ENCODE results near the gene CACNB4. TPM values are rescaled to one million over a fixed set of nuclear protein-coding genes. Genes with fewer than 3 reads are reported as not detected.

CACNB4 gene
- total RNA-seq, 1 donor from 2014 or later, result 3.4 TPM

DNA sequence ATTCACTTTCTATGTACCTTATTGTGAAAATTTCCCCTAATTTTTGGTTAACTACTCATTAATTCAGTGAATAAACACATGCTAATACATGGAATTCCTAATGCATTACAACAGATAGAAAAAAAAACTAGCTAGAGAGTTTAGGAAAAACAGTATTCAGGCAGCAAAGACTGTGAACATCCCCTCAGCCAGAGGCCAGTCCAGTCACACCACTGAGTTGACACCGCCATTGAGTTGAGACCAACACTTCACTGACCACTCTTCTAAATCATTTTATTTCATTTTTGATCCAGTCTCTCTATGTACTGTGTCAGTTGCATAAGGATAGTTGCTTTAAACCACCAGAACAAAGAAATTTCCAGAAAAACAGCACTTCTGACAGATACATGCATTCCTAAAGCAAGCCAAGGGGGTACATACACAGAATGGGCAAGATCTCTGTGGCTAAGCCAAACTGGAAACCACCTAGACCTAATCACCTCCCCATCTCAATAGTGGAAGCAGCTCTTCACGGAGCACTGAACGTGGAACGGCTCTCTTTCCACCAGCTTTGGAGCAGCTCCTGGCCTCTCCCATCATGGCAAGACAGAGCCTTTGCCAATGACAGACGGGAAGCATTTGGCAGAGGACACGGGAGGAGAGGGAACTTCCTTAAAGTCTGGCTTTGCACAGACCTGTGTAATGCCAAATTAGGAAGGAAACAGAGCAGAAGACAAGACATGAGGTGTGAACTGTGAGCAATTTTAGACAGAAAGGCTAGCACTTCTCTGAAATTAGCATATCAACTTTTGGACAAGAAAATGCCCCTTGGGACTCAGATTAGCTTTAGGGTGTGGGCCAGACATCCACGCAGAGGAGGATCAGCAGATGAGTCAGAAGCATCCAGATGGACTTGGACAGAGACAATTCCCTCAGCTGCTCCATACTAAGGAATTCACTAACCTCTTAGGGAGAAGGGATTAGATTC lies 36.4 kb downstream of the CACNB4 start:
- Mint-ChIP-seq H3K9me3 (ENCODE audit: unreplicated experiment) (peaks cover 2% of the 10 kb centered on the region), H3K36me3 (ENCODE audit: unreplicated experiment) (peaks cover 4% of the 10 kb centered on the region), H3K27ac (ENCODE audit: unreplicated experiment) (peak overlapping the region; percentile 69), H3K4me1 (ENCODE audit: unreplicated experiment) (peaks cover 21% of the 10 kb centered on the region), H3K27me3 (ENCODE audit: unreplicated experiment) (peaks cover 2% of the 10 kb centered on the region), H3K4me3 (ENCODE audit: unreplicated experiment) (no peak overlapping the region)
- no peak for DNase-seq (ENCODE audit: extremely low spot score, unreplicated experiment)
- TF ChIP-seq, protein P1, sequence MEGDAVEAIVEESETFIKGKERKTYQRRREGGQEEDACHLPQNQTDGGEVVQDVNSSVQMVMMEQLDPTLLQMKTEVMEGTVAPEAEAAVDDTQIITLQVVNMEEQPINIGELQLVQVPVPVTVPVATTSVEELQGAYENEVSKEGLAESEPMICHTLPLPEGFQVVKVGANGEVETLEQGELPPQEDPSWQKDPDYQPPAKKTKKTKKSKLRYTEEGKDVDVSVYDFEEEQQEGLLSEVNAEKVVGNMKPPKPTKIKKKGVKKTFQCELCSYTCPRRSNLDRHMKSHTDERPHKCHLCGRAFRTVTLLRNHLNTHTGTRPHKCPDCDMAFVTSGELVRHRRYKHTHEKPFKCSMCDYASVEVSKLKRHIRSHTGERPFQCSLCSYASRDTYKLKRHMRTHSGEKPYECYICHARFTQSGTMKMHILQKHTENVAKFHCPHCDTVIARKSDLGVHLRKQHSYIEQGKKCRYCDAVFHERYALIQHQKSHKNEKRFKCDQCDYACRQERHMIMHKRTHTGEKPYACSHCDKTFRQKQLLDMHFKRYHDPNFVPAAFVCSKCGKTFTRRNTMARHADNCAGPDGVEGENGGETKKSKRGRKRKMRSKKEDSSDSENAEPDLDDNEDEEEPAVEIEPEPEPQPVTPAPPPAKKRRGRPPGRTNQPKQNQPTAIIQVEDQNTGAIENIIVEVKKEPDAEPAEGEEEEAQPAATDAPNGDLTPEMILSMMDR (IDR thresholded peaks at IDR 0.05), result no peak

DNA sequence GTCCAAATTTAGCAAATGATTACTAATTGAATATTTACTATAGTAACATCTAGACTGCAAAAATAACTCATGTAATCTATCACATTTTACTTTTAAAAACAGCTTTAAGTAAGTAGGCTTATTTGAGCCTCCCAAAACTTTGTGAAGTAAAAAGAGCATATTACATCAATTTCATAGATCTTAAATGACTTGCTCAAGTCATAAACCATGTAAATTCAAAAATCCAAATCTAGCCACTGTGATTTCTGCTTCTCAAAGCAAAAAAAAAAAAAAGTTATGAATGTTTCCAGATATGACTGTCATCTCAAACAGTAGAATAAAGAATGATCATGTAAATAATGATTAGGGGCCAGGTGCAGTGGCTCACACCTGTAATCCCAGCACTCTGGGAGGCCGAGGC lies 37.5 kb downstream of the CACNB4 start:
- peaks cover 2% of the 10 kb centered on the region for H3K27me3 Mint-ChIP-seq (ENCODE audit: unreplicated experiment)
- H3K36me3 Mint-ChIP-seq (ENCODE audit: unreplicated experiment), result peaks cover 4% of the 10 kb centered on the region
- no peak overlapping the region for H3K4me3 Mint-ChIP-seq (ENCODE audit: unreplicated experiment)
- H3K27ac Mint-ChIP-seq (ENCODE audit: unreplicated experiment), result no peak overlapping the region
- no peak for DNase-seq (ENCODE audit: extremely low spot score, unreplicated experiment)
- TF ChIP-seq, protein P1 (IDR thresholded peaks at IDR 0.05), result no peak
- peaks cover 30% of the 10 kb centered on the region for H3K4me1 Mint-ChIP-seq (ENCODE audit: unreplicated experiment)
- peaks cover 2% of the 10 kb centered on the region for H3K9me3 Mint-ChIP-seq (ENCODE audit: unreplicated experiment)

GRCh38 chr2:152058655-152059054 lies 40.2 kb downstream of the CACNB4 start:
- DNase-seq (ENCODE audit: extremely low spot score, unreplicated experiment), result no peak
- Mint-ChIP-seq H3K27ac (ENCODE audit: unreplicated experiment) (no peak overlapping the region), H3K27me3 (ENCODE audit: unreplicated experiment) (no peaks in the 10 kb centered on the region), H3K4me1 (ENCODE audit: unreplicated experiment) (peaks cover 41% of the 10 kb centered on the region), H3K4me3 (ENCODE audit: unreplicated experiment) (no peak overlapping the region), H3K9me3 (ENCODE audit: unreplicated experiment) (peaks cover 2% of the 10 kb centered on the region), H3K36me3 (ENCODE audit: unreplicated experiment) (peaks cover 4% of the 10 kb centered on the region)
- TF ChIP-seq, protein P1 (IDR thresholded peaks at IDR 0.05), result no peak

GRCh38 chr2:152056418-152056817 lies 42.4 kb downstream of the CACNB4 start:
- Mint-ChIP-seq H3K4me1 (ENCODE audit: unreplicated experiment) (peaks cover 26% of the 10 kb centered on the region), H3K9me3 (ENCODE audit: unreplicated experiment) (peaks cover 2% of the 10 kb centered on the region), H3K4me3 (ENCODE audit: unreplicated experiment) (no peak overlapping the region), H3K27ac (ENCODE audit: unreplicated experiment) (peak overlapping the region; percentile 46), H3K27me3 (ENCODE audit: unreplicated experiment) (no peaks in the 10 kb centered on the region), H3K36me3 (ENCODE audit: unreplicated experiment) (peaks cover 4% of the 10 kb centered on the region)
- TF ChIP-seq, protein P1 (IDR thresholded peaks at IDR 0.05), result no peak
- no peak for DNase-seq (ENCODE audit: extremely low spot score, unreplicated experiment)

DNA sequence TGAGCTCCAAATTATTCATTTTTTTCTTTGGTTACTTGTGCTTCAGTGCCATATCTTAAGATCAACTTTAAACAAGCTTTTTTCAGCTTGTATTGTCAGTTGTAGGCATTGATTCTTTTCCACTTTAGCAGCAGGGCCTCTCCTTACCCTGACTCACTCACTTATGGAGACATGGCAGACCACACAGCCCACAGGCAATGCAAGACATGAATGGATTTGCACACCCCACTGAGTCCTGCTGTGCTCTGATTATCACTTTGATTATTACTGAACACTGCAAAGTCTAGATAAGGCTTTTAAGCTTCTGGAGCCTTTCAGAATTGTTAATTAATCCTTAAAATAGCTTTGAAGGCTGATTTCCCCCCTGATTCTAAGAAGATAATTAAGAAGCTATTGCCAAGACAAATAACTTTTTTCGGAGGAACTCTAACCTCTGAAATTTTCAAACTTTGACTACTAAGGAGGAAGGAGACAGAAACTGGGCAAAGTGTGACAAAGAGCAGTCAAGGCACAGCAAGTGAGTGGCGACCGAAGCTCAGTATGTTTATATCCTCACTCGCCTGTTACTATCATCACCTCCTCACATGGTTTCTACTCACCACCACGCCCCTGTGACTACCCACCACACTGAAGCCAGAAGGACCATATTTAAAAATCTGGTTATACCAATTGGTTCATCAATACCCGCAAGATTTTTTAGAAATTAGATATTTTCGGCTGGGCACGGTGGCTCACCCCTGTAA lies 43.3 kb downstream of the CACNB4 start:
- DNase-seq (ENCODE audit: extremely low spot score, unreplicated experiment), result no peak
- Mint-ChIP-seq H3K9me3 (ENCODE audit: unreplicated experiment) (peaks cover 2% of the 10 kb centered on the region), H3K4me3 (ENCODE audit: unreplicated experiment) (no peak overlapping the region), H3K27me3 (ENCODE audit: unreplicated experiment) (no peaks in the 10 kb centered on the region), H3K36me3 (ENCODE audit: unreplicated experiment) (peaks cover 4% of the 10 kb centered on the region), H3K27ac (ENCODE audit: unreplicated experiment) (peak overlapping the region; percentile 45), H3K4me1 (ENCODE audit: unreplicated experiment) (peaks cover 26% of the 10 kb centered on the region)
- TF ChIP-seq, protein P1 (IDR thresholded peaks at IDR 0.05), result no peak

Data from osteocyte (in vitro differentiated cells).